ENCODE data around the gene MEOX1. TPM values are rescaled to one million over a fixed set of nuclear protein-coding genes. Genes with fewer than 3 reads are reported as not detected.

Gene MEOX1
- total and polyA plus RNA-seq, 2 of the 13 experiments (the other 11 are each of a cell fraction or from before 2014, with no cell fraction given), result not detected

DNA sequence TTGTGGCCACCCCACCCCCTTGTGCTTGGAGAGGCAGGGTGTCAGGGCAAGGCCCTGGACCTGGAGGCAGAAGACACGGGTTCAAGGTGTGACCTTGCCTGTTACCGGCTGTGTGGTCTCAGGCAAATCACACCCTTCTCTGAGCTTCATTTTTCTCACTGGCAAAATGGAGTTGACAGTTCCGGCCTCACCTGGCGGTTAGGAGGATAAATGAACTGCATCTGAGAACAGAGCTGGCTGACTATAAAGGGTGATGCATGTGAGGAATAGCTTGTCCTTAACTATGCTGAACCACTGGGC, 4.2 kb upstream of the MEOX1 start (continued):
- TF ChIP-seq, protein P1, sequence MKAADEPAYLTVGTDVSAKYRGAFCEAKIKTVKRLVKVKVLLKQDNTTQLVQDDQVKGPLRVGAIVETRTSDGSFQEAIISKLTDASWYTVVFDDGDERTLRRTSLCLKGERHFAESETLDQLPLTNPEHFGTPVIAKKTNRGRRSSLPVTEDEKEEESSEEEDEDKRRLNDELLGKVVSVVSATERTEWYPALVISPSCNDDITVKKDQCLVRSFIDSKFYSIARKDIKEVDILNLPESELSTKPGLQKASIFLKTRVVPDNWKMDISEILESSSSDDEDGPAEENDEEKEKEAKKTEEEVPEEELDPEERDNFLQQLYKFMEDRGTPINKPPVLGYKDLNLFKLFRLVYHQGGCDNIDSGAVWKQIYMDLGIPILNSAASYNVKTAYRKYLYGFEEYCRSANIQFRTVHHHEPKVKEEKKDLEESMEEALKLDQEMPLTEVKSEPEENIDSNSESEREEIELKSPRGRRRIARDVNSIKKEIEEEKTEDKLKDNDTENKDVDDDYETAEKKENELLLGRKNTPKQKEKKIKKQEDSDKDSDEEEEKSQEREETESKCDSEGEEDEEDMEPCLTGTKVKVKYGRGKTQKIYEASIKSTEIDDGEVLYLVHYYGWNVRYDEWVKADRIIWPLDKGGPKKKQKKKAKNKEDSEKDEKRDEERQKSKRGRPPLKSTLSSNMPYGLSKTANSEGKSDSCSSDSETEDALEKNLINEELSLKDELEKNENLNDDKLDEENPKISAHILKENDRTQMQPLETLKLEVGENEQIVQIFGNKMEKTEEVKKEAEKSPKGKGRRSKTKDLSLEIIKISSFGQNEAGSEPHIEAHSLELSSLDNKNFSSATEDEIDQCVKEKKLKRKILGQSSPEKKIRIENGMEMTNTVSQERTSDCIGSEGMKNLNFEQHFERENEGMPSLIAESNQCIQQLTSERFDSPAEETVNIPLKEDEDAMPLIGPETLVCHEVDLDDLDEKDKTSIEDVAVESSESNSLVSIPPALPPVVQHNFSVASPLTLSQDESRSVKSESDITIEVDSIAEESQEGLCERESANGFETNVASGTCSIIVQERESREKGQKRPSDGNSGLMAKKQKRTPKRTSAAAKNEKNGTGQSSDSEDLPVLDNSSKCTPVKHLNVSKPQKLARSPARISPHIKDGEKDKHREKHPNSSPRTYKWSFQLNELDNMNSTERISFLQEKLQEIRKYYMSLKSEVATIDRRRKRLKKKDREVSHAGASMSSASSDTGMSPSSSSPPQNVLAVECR (CRISPR knock-in tag; IDR thresholded peaks at IDR 0.05; ENCODE audit: borderline replicate concordance), result no peak; the same call in 1 of the 2 replicates
- TF ChIP-seq NR2F1 (CRISPR knock-in tag; IDR thresholded peaks at IDR 0.05) (no peak), CREB1 (IDR thresholded peaks at IDR 0.05) (no peak), CREB1 (CRISPR knock-in tag; IDR thresholded peaks at IDR 0.05) (no peak), ZNF879 (CRISPR knock-in tag; IDR thresholded peaks at IDR 0.05) (no peak), ZNF614 (CRISPR knock-in tag; IDR thresholded peaks at IDR 0.05; ENCODE audit: borderline replicate concordance) (no peak), ZFP90 (CRISPR knock-in tag; IDR thresholded peaks at IDR 0.05; ENCODE audit: borderline replicate concordance) (no peak), ZNF547 (CRISPR knock-in tag; IDR thresholded peaks at IDR 0.05) (no peak), ZNF747 (CRISPR knock-in tag; IDR thresholded peaks at IDR 0.05; ENCODE audit: borderline replicate concordance) (no peak), ZFAT (CRISPR knock-in tag; conservative IDR thresholded peaks at IDR 0.05) (no peak), ZNF674 (CRISPR knock-in tag; IDR thresholded peaks at IDR 0.05; ENCODE audit: low read depth) (no peak), SOX13 (IDR thresholded peaks at IDR 0.05) (no peak), SOX13 (CRISPR knock-in tag; conservative IDR thresholded peaks at IDR 0.05 in 1 of 2, IDR thresholded peaks at IDR 0.05 in 1 of 2) (no peak; a peak in 2 of 4 replicates), MAFK (conservative IDR thresholded peaks at IDR 0.05 in 1 of 2, IDR thresholded peaks at IDR 0.05 in 1 of 2; ENCODE audit: low read length in 2 of 2) (no peak), ZNF17 (CRISPR knock-in tag; IDR thresholded peaks at IDR 0.05) (no peak), PRPF4 (IDR thresholded peaks at IDR 0.05; ENCODE audit: low read depth, low read length, poor library complexity, severe bottlenecking) (no peak), ZNF496 (CRISPR knock-in tag; IDR thresholded peaks at IDR 0.05; ENCODE audit: insufficient replicate concordance) (no peak), ZNF607 (CRISPR knock-in tag; IDR thresholded peaks at IDR 0.05; ENCODE audit: borderline replicate concordance) (no peak), ZBTB7B (CRISPR knock-in tag; IDR thresholded peaks at IDR 0.05) (no peak), TBX2 (CRISPR knock-in tag; IDR thresholded peaks at IDR 0.05; ENCODE audit: borderline replicate concordance) (peak; percentile 6; the same call in 1 of the 2 replicates), NFYB (CRISPR knock-in tag; IDR thresholded peaks at IDR 0.05) (no peak)
- TF ChIP-seq, protein P2, sequence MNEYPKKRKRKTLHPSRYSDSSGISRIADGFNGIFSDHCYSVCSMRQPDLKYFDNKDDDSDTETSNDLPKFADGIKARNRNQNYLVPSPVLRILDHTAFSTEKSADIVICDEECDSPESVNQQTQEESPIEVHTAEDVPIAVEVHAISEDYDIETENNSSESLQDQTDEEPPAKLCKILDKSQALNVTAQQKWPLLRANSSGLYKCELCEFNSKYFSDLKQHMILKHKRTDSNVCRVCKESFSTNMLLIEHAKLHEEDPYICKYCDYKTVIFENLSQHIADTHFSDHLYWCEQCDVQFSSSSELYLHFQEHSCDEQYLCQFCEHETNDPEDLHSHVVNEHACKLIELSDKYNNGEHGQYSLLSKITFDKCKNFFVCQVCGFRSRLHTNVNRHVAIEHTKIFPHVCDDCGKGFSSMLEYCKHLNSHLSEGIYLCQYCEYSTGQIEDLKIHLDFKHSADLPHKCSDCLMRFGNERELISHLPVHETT (CRISPR knock-in tag; conservative IDR thresholded peaks at IDR 0.05), result no peak
- TF ChIP-seq, protein P3, sequence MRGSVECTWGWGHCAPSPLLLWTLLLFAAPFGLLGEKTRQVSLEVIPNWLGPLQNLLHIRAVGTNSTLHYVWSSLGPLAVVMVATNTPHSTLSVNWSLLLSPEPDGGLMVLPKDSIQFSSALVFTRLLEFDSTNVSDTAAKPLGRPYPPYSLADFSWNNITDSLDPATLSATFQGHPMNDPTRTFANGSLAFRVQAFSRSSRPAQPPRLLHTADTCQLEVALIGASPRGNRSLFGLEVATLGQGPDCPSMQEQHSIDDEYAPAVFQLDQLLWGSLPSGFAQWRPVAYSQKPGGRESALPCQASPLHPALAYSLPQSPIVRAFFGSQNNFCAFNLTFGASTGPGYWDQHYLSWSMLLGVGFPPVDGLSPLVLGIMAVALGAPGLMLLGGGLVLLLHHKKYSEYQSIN (CRISPR knock-in tag; IDR thresholded peaks at IDR 0.05; ENCODE audit: borderline replicate concordance), result no peak
- TF ChIP-seq, protein P4, sequence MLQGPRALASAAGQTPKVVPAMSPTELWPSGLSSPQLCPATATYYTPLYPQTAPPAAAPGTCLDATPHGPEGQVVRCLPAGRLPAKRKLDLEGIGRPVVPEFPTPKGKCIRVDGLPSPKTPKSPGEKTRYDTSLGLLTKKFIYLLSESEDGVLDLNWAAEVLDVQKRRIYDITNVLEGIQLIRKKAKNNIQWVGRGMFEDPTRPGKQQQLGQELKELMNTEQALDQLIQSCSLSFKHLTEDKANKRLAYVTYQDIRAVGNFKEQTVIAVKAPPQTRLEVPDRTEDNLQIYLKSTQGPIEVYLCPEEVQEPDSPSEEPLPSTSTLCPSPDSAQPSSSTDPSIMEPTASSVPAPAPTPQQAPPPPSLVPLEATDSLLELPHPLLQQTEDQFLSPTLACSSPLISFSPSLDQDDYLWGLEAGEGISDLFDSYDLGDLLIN (CRISPR knock-in tag; IDR thresholded peaks at IDR 0.05; ENCODE audit: borderline replicate concordance), result no peak
